IPS-20b (cell line): ENCODE measurements around the gene C7.
"Not testable (repeated sequence)": the region's sequence is repeated elsewhere in the genome, so short reads cannot be mapped to it uniquely, and the experiment has no call there.

Experiments
- H3K27ac ChIP-seq: one replicate; pipeline ENCODE4 v1.5.1; 2013; ENCODE audit warnings: low read length
- H3K27me3 ChIP-seq: 2 replicates; pipeline ENCODE4 v1.6.1; 2013; ENCODE audit warnings: mild to moderate bottlenecking, low read length, inconsistent platforms; ENCODE audit not compliant: insufficient read depth
- H3K36me3 ChIP-seq: 2 replicates; pipeline ENCODE4 v1.6.1; 2013; ENCODE audit warnings: low read depth, mild to moderate bottlenecking, inconsistent platforms, low read length, moderate library complexity; ENCODE audit not compliant: insufficient read depth
- H3K4me1 ChIP-seq: 2 replicates; pipeline ENCODE4 v1.6.1; 2013; ENCODE audit warnings: mild to moderate bottlenecking, control low read depth, inconsistent platforms, low read length, moderate library complexity; ENCODE audit not compliant: insufficient read depth
- H3K4me3 ChIP-seq: 2 replicates; pipeline ENCODE4 v1.5.1; 2013; ENCODE audit warnings: mild to moderate bottlenecking, low read length, inconsistent platforms
- H3K9ac ChIP-seq: 2 replicates; pipeline ENCODE4 v1.6.1; 2013; ENCODE audit warnings: low read depth, mild to moderate bottlenecking, inconsistent platforms, low read length, moderate library complexity
- H3K9me3 ChIP-seq: 2 replicates; pipeline ENCODE4 v1.6.1; 2013; ENCODE audit warnings: mild to moderate bottlenecking, low read depth, low read length, inconsistent platforms; ENCODE audit not compliant: insufficient read depth

The C7 gene

DNA sequence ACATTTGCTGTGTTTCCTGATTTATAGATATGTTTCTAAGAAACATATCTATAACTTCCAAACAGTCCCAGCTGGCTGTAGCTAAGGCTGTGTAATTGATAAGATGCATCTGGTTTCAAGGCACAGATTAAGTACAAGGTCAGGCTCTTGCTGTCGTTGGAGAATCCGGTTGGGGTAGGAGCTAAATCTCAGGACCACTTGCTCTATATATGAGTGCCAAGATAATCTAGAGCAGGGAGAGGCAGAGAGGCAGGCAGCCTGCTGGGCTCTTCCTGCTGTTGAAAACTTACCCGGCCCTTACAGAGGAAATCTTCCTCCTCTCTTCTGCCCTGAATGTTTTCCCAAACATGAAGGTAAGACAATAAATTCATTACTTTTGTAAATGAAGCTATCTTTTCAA lies at the start of gene C7:
TSS of gene C7 (plus strand) at position 234 of the 400 bp plus-strand sequence. CDS start at position 348, 114 bp downstream.
- Histone ChIP-seq H3K9me3 (no peaks in the 10 kb centered on the region), H3K4me3 (no peak within 1 kb of the TSS), H3K36me3 (no peaks in the 10 kb centered on the region), H3K4me1 (no peaks in the 10 kb centered on the region; the same call in 1 of the 2 replicates), H3K27ac (no peak within 1 kb of the TSS), H3K27me3 (no peaks in the 10 kb centered on the region), H3K9ac (no peak within 1 kb of the TSS)

DNA sequence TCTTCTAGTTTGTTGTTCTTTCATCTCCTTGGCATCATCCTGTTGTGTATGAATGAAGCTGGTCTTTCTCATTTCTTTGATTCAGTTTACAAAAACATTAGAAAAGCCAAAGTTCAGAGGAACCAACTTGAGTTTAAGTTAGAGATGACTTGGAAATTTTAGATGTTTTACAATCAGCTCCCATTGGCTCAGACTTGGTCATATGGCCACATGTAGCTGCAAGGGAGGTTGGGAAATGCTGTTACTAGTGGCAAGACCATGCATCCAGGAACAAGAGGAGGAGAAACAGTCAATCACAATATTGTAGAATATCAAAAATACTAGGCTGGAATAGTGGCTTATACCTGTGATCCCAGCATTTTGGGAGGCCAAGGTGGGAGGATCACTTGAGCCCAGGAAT lies 48.6 kb upstream of the C7 start:
- Histone ChIP-seq H3K4me1 (no peaks in the 10 kb centered on the region), H3K9me3 (0 out of 2 replicates have a peak, but pooled peaks cover 2% of the 10 kb centered on the region), H3K9ac (no peak overlapping the region), H3K4me3 (no peak overlapping the region), H3K36me3 (no peaks in the 10 kb centered on the region), H3K27me3 (no peaks in the 10 kb centered on the region), H3K27ac (no peak overlapping the region)

- not testable (repeated sequence) for H3K4me3 ChIP-seq, H3K27me3 ChIP-seq, H3K9me3 ChIP-seq, H3K36me3 ChIP-seq, H3K9ac ChIP-seq, H3K27ac ChIP-seq, H3K4me1 ChIP-seq
Observed at GRCh38 chr5:40865004-40865403, 44.3 kb upstream of the C7 start.

DNA sequence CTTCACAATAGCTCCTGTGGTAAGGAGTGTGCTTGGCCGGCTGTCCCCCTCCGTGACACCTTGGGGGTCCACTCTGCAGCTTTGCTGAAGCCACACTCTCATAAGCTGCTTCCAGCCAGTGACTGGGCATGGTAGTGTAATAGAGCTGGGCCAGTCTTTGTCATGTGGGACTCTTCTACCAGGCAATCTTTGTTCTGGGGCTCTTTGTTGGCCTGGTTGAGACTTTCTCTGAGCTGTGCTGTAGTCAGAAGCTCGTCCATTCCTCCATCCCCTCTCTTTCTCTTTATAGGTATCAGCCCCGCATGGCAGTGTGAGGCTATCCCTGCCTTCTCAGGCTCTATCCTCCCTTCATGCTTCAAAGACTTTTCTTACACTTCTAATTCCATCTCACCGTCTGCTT lies 42.5 kb upstream of the C7 start:
- no peak overlapping the region for H3K9ac ChIP-seq
- peaks cover 9% of the 10 kb centered on the region; the same call in 1 of the 2 replicates for H3K4me1 ChIP-seq
- no peak overlapping the region for H3K4me3 ChIP-seq
- H3K27ac ChIP-seq = no peak overlapping the region
- no peaks in the 10 kb centered on the region for H3K27me3 ChIP-seq
- 0 out of 2 replicates have a peak, but pooled peaks cover 2% of the 10 kb centered on the region for H3K9me3 ChIP-seq
- no peaks in the 10 kb centered on the region for H3K36me3 ChIP-seq

GRCh38 chr5:40869384-40869783 lies 39.9 kb upstream of the C7 start:
- H3K36me3 ChIP-seq = no peaks in the 10 kb centered on the region
- no peak overlapping the region for H3K9ac ChIP-seq
- no peaks in the 10 kb centered on the region for H3K27me3 ChIP-seq
- H3K4me1 ChIP-seq = peaks cover 9% of the 10 kb centered on the region; the same call in 1 of the 2 replicates
- H3K9me3 ChIP-seq = no peaks in the 10 kb centered on the region
- no peak overlapping the region for H3K4me3 ChIP-seq
- H3K27ac ChIP-seq = no peak overlapping the region

- Histone ChIP-seq H3K27ac (no peak overlapping the region), H3K9ac (peak overlapping the region; percentile 59; the same call in 1 of the 2 replicates), H3K36me3 (no peaks in the 10 kb centered on the region), H3K4me3 (no peak overlapping the region; the same call in 1 of the 2 replicates), H3K9me3 (no peaks in the 10 kb centered on the region), H3K4me1 (peaks cover 9% of the 10 kb centered on the region; the same call in 1 of the 2 replicates), H3K27me3 (no peaks in the 10 kb centered on the region)
Observed at GRCh38 chr5:40871177-40871576, 38.1 kb upstream of the C7 start.

- not testable (repeated sequence) for H3K4me1 ChIP-seq, H3K4me3 ChIP-seq
Observed at GRCh38 chr5:40872253-40872652, 37.0 kb upstream of the C7 start.

DNA sequence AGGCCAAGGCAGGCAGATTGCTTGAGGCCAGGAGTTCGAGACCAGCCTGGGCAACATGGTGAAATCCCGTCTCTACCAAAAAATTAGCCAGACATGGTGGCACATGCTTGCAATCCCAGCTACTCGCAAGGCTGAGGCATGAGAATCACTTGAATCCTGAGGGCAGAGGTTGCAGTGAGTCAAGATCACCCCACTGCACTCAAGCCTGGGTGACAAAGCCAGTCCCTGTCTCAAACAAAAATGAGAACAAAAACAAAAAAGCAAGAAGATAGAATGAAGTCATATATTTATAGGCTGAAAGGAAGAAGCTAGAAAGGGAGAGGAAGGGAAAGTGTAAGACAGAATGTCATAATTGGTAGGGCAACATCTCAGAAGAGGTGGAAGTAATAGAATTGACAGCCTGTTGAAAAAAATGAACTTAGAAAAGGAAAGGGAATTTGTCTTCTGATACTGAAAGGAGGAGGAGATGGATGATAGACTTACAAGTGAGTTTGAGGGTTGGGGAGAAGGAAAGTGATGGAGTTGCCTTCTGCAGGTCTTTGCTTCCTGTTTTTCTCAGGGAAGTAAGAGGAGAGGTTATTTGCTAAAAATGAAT lies 35.9 kb upstream of the C7 start:
- no peak overlapping the region for H3K9ac ChIP-seq
- no peak overlapping the region for H3K4me3 ChIP-seq
- H3K27me3 ChIP-seq = no peaks in the 10 kb centered on the region
- peaks cover 3% of the 10 kb centered on the region; the same call in 1 of the 2 replicates for H3K9me3 ChIP-seq
- peaks cover 9% of the 10 kb centered on the region; the same call in 1 of the 2 replicates for H3K4me1 ChIP-seq
- H3K27ac ChIP-seq = no peak overlapping the region
- no peaks in the 10 kb centered on the region for H3K36me3 ChIP-seq

More at GRCh38 chr5:40872253-40872652, 37.0 kb upstream of the C7 start:
- H3K9ac ChIP-seq, H3K9me3 ChIP-seq, H3K27ac ChIP-seq, H3K36me3 ChIP-seq, H3K27me3 ChIP-seq: not testable (repeated sequence)

DNA sequence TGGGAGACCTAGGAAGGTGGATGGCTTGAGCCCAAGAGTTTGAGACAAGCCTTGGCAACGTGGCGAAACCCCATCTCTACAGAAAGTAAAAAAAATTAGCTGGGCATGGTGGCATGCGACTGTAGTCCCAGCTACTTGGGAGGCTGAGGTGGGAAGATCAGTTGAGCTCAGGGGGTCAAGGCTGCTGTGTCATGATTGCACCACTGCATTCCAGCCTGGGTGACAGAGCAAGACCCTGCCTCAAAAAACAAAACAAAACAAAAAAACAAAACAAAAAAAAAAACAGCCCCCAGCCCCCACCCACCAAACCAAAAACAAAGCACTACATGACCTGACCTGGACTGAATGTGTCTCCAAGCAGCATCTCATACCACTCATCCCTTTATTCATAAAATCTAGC lies 33.3 kb upstream of the C7 start:
- peaks cover 2% of the 10 kb centered on the region; the same call in 1 of the 2 replicates for H3K4me1 ChIP-seq
- no peaks in the 10 kb centered on the region for H3K36me3 ChIP-seq
- H3K27me3 ChIP-seq = no peaks in the 10 kb centered on the region
- H3K9me3 ChIP-seq = peaks cover 3% of the 10 kb centered on the region; the same call in 1 of the 2 replicates
- H3K27ac ChIP-seq = no peak overlapping the region
- H3K4me3 ChIP-seq = no peak overlapping the region
- H3K9ac ChIP-seq = no peak overlapping the region

DNA sequence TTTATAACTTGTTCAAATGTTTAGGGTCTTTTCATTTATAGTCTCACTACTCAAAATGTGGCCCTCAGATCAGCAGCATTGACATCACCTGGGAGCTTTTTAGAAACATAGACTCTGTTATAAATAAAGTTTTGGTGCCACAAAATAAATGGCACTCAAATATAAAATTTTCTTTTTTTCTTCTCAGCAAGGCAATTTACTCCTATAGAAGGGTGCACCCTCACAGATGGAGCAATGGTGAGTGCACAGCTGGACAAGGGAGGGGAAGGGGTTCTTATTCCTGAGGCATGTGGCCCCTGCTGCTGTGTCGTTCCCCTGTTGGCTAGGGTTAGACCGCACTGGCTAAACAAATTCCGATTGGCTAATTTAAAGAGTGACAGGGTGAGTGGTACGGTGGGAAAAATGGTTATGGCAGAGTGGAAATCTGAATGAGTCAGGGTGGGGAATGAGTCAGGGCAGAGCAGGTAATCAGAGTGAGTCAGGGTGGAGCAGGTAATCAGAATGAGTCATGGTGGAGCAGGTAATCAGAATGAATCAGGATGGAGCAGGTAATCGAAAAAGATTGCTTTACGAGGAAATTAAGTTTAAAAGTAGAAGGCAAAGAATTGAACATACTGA lies 31.8 kb upstream of the C7 start:
- Histone ChIP-seq H3K27ac (no peak overlapping the region), H3K36me3 (no peaks in the 10 kb centered on the region), H3K27me3 (no peaks in the 10 kb centered on the region), H3K4me3 (no peak overlapping the region), H3K4me1 (no peaks in the 10 kb centered on the region), H3K9me3 (peaks cover 16% of the 10 kb centered on the region; the same call in 1 of the 2 replicates), H3K9ac (no peak overlapping the region)

- Histone ChIP-seq H3K4me1 (no peaks in the 10 kb centered on the region), H3K9me3 (peaks cover 18% of the 10 kb centered on the region; the same call in 1 of the 2 replicates), H3K4me3 (no peak overlapping the region), H3K36me3 (no peaks in the 10 kb centered on the region), H3K27ac (no peak overlapping the region), H3K9ac (no peak overlapping the region), H3K27me3 (no peaks in the 10 kb centered on the region)
Observed at GRCh38 chr5:40879163-40879942, 29.9 kb upstream of the C7 start.
